Liver (tissue), 9 donors: ENCODE measurements around the gene CNPY4. TPM values are rescaled to one million over a fixed set of nuclear protein-coding genes. Genes with fewer than 3 reads are reported as not detected.

ENCODE experiments used
- DNase-seq: peaks from one replicate; pipeline ENCODE4 v3.0.0-alpha.2; 2017; ENCODE audit warnings: low spot score
- H3K27ac ChIP-seq, 2 donors: one replicate each; pipeline ENCODE4 v1.7.0; 2013; ENCODE audit warnings: inconsistent platforms in 2 of 2, low read length in 2 of 2, control low read depth in 1 of 2, low read depth in 1 of 2, mild to moderate bottlenecking in 1 of 2
- H3K27me3 ChIP-seq, 4 donors: one replicate each; pipeline versions ENCODE4 v1.6.1 to v1.7.0; 2013; ENCODE audit warnings: low read length in 3 of 4, inconsistent platforms in 1 of 4, mild to moderate bottlenecking in 1 of 4, moderate library complexity in 1 of 4; ENCODE audit not compliant: control insufficient read depth in 4 of 4, insufficient read depth in 4 of 4
- H3K36me3 ChIP-seq, 4 donors: one replicate each; pipeline versions ENCODE4 v1.6.1 to v1.7.0; 2013; ENCODE audit warnings: low read length in 3 of 4, mild to moderate bottlenecking in 3 of 4, low read depth in 1 of 4, moderate library complexity in 1 of 4; ENCODE audit not compliant: control insufficient read depth in 4 of 4, insufficient read depth in 3 of 4
- H3K4me1 ChIP-seq, 4 donors: one replicate each; pipeline versions ENCODE4 v1.6.1 to v1.7.0; 2013; ENCODE audit warnings: low read length in 3 of 4, mild to moderate bottlenecking in 3 of 4, moderate library complexity in 1 of 4; ENCODE audit not compliant: control insufficient read depth in 4 of 4, insufficient read depth in 4 of 4
- H3K4me3 ChIP-seq, 3 donors: one replicate each; pipeline versions ENCODE4 v1.6.1 to v1.7.0; 2013; ENCODE audit warnings: low read length in 3 of 3, control low read depth in 1 of 3, low read depth in 1 of 3, mild to moderate bottlenecking in 1 of 3
- H3K9ac ChIP-seq, 2 donors: one replicate each; pipeline ENCODE4 v1.7.0; 2013; ENCODE audit warnings: low read length in 2 of 2, mild to moderate bottlenecking in 2 of 2, moderate library complexity in 2 of 2, control low read depth in 1 of 2, low read depth in 1 of 2
- H3K9me3 ChIP-seq, 4 donors: one replicate each; pipeline versions ENCODE4 v1.6.1 to v1.7.0; 2013; ENCODE audit warnings: low read length in 3 of 4; ENCODE audit not compliant: control insufficient read depth in 4 of 4
- ATF3 ChIP-seq: IDR thresholded peaks from 2 replicates; pipeline ENCODE4 v1.6.1; 2016; ENCODE audit warnings: antibody characterized with exemption
- CTCF ChIP-seq: fragments of 150-350 bp; IDR thresholded peaks from 2 replicates; pipeline ENCODE4 v1.5.1; 2017; ENCODE audit warnings: improper control_type of control experiment, low read depth, low read length; ENCODE audit not compliant: missing input control
- EGR1 ChIP-seq, 2 donors: IDR thresholded peaks; 2 replicates each; pipeline ENCODE4 v1.6.1; 2016 to 2018; ENCODE audit warnings: antibody characterized with exemption in 2 of 2, low read depth in 2 of 2
- FOXA1 ChIP-seq: IDR thresholded peaks from 2 replicates; pipeline ENCODE4 v1.6.1; 2016; ENCODE audit warnings: antibody characterized with exemption
- FOXA2 ChIP-seq: IDR thresholded peaks from 2 replicates; pipeline ENCODE4 v1.6.1; 2016; ENCODE audit warnings: antibody characterized with exemption
- GABPA ChIP-seq, 2 donors: IDR thresholded peaks in 1 of 2; conservative IDR thresholded peaks in 1 of 2; 2 replicates each; pipeline ENCODE4 v1.6.1; 2016; ENCODE audit warnings: antibody characterized with exemption in 2 of 2, mild to moderate bottlenecking in 1 of 2, moderate library complexity in 1 of 2
- HNF4A ChIP-seq, 2 donors: conservative IDR thresholded peaks; 2 replicates each; pipeline ENCODE4 v1.6.1; 2016; ENCODE audit warnings: antibody characterized with exemption in 2 of 2, mild to moderate bottlenecking in 2 of 2
- HNF4G ChIP-seq: IDR thresholded peaks from 2 replicates; pipeline ENCODE4 v1.6.1; 2016; ENCODE audit warnings: antibody characterized with exemption
- JUND ChIP-seq, 2 donors: IDR thresholded peaks; 2 replicates each; pipeline ENCODE4 v1.6.1; 2016; ENCODE audit warnings: antibody characterized with exemption in 2 of 2
- MAX ChIP-seq: IDR thresholded peaks from 2 replicates; pipeline ENCODE4 v1.6.1; 2016; ENCODE audit warnings: antibody characterized with exemption
- NR2F2 ChIP-seq: IDR thresholded peaks from 2 replicates; pipeline ENCODE4 v1.6.1; 2016; ENCODE audit warnings: antibody characterized with exemption
- RAD21 ChIP-seq, 2 donors: IDR thresholded peaks; 2 replicates each; pipeline ENCODE4 v1.6.1; 2016; ENCODE audit warnings: antibody characterized with exemption in 2 of 2, mild to moderate bottlenecking in 2 of 2
- RXRA ChIP-seq, 2 donors: IDR thresholded peaks; 2 replicates each; pipeline ENCODE4 v1.6.1; 2017 to 2018; ENCODE audit warnings: antibody characterized with exemption in 2 of 2, mild to moderate bottlenecking in 1 of 2
- SP1 ChIP-seq: IDR thresholded peaks from 2 replicates; pipeline ENCODE4 v1.6.1; 2018; ENCODE audit warnings: antibody characterized with exemption, mild to moderate bottlenecking
- TAF1 ChIP-seq: conservative IDR thresholded peaks from 2 replicates; pipeline ENCODE4 v1.6.1; 2016; ENCODE audit warnings: antibody characterized with exemption, mild to moderate bottlenecking
- YY1 ChIP-seq: IDR thresholded peaks from 2 replicates; pipeline ENCODE4 v1.6.1; 2016; ENCODE audit warnings: antibody characterized with exemption, mild to moderate bottlenecking
- ZBTB33 ChIP-seq: IDR thresholded peaks from 2 replicates; pipeline ENCODE4 v1.6.1; 2016; ENCODE audit warnings: antibody characterized with exemption
- WGBS: extraction: QIAGEN DNeasy Blood & Tissue Kit; methylation state at CpG from one replicate; pipeline ENCODE4 v1.1.7; 2013; 5-methylcytosine and 5-hydroxymethylcytosine counted together
- polyA plus RNA-seq, 2 donors: library from polyadenylated mRNA; stranded (reverse) in 1 of 2; unstranded in 1 of 2; fragments of 200-250 nt in 1 of 2; fragments of >200 nt in 1 of 2; fragmentation: Nextera tagmentation in 1 of 2; extraction: Ambion mirVana in 1 of 2; gene quantifications; one replicate each; pipeline versions ENCODE4 v1.2.1 to v1.2.3, GENCODE V29; 2013 to 2015
- total RNA-seq, 2 donors: library from RNA; depleted of rRNA; stranded (reverse); fragments of >200 nt; gene quantifications; one replicate each; pipeline ENCODE4 v1.2.3, GENCODE V29; 2014
- TF ChIP-seq, protein P1 (sequence below): IDR thresholded peaks from 2 replicates; pipeline ENCODE4 v1.6.1; 2016; ENCODE audit warnings: antibody characterized with exemption, mild to moderate bottlenecking
- donor health status: healthy.
- donor health status: healthy.
- donor health status: healthy.
- donor health status: healthy.
- donor health status: healthy.

Gene CNPY4
- total and polyA plus RNA-seq, 4 donors: 1.9 to 11.9 (median 3.8) TPM

- Histone ChIP-seq H3K9me3 (no peaks in the 10 kb centered on the region), H3K4me1 (peaks cover 9 to 24% (median 13%) of the 10 kb centered on the region in 4 donors), H3K27me3 (no peaks in the 10 kb centered on the region), H3K27ac (no peak overlapping the region), H3K36me3 (peaks cover 22 to 63% (median 41%) of the 10 kb centered on the region in 4 donors), H3K4me3 (no peak overlapping the region), H3K9ac (no peak overlapping the region)
- TF ChIP-seq ATF3 (no peak), HNF4G (no peak), TAF1 (no peak), RXRA (IDR thresholded peaks at IDR 0.05) (no peak), EGR1 (IDR thresholded peaks at IDR 0.05; ENCODE audit: low read depth in 2 of 2) (no peak), ZBTB33 (no peak), SP1 (no peak), FOXA1 (no peak), FOXA2 (no peak), GABPA (IDR thresholded peaks at IDR 0.05 in 1 of 2, conservative IDR thresholded peaks at IDR 0.05 in 1 of 2) (no peak), HNF4A (conservative IDR thresholded peaks at IDR 0.05) (no peak), RAD21 (IDR thresholded peaks at IDR 0.05) (no peak), NR2F2 (no peak), YY1 (no peak), MAX (no peak)
- TF ChIP-seq, protein P1, sequence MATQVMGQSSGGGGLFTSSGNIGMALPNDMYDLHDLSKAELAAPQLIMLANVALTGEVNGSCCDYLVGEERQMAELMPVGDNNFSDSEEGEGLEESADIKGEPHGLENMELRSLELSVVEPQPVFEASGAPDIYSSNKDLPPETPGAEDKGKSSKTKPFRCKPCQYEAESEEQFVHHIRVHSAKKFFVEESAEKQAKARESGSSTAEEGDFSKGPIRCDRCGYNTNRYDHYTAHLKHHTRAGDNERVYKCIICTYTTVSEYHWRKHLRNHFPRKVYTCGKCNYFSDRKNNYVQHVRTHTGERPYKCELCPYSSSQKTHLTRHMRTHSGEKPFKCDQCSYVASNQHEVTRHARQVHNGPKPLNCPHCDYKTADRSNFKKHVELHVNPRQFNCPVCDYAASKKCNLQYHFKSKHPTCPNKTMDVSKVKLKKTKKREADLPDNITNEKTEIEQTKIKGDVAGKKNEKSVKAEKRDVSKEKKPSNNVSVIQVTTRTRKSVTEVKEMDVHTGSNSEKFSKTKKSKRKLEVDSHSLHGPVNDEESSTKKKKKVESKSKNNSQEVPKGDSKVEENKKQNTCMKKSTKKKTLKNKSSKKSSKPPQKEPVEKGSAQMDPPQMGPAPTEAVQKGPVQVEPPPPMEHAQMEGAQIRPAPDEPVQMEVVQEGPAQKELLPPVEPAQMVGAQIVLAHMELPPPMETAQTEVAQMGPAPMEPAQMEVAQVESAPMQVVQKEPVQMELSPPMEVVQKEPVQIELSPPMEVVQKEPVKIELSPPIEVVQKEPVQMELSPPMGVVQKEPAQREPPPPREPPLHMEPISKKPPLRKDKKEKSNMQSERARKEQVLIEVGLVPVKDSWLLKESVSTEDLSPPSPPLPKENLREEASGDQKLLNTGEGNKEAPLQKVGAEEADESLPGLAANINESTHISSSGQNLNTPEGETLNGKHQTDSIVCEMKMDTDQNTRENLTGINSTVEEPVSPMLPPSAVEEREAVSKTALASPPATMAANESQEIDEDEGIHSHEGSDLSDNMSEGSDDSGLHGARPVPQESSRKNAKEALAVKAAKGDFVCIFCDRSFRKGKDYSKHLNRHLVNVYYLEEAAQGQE: no peak
- DNase-seq: no peak
- 73% methylated on average over 19 of the region's 19 CpGs for WGBS
These were observed 27.8 kb upstream of the CNPY4 start for GRCh38 chr7:100091411-100092181.

DNA sequence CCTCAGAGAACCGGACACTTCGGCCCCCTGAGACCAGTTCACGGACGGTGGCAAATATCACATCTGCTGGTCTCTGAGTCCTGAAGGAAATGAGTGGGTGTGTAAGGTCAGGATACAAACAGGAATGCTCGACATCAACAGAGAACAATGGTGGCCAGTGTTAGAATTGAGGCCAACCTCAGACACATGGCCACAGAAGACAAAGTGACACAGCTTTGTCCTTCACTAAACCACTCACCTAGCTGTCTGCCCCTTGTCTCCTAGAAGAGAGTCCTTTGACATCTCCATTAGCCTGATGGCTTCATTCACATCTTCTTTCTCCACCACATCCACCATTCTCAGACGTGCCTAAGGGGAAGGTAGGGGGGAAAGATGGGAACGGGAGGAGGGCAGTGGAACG is 26.4 kb upstream of the CNPY4 start:
- Histone ChIP-seq H3K27ac (no peak overlapping the region), H3K36me3 (peaks cover 29 to 74% (median 52%) of the 10 kb centered on the region in 4 donors), H3K27me3 (no peaks in the 10 kb centered on the region), H3K9ac (no peak overlapping the region), H3K4me3 (no peak overlapping the region), H3K4me1 (peaks cover 7 to 21% (median 12%) of the 10 kb centered on the region in 4 donors), H3K9me3 (no peaks in the 10 kb centered on the region)
- DNase-seq: no peak
- 75% methylated on average over 8 of the region's 8 CpGs for WGBS
- TF ChIP-seq GABPA (IDR thresholded peaks at IDR 0.05 in 1 of 2, conservative IDR thresholded peaks at IDR 0.05 in 1 of 2) (no peak), HNF4A (conservative IDR thresholded peaks at IDR 0.05) (no peak), SP1 (no peak), FOXA2 (no peak), TAF1 (no peak), MAX (no peak), JUND (IDR thresholded peaks at IDR 0.05) (no peak), FOXA1 (no peak), YY1 (no peak), EGR1 (IDR thresholded peaks at IDR 0.05; ENCODE audit: low read depth in 2 of 2) (no peak), RAD21 (IDR thresholded peaks at IDR 0.05) (no peak), ATF3 (no peak), CTCF (no peak), RXRA (IDR thresholded peaks at IDR 0.05) (no peak), ZBTB33 (no peak), NR2F2 (no peak), HNF4G (no peak)
